ENCODE measurements around the gene KIF26B. TPM values are rescaled to one million over a fixed set of nuclear protein-coding genes. Genes with fewer than 3 reads are reported as not detected.
"Not testable (repeated sequence)": the region's sequence is repeated elsewhere in the genome, so short reads cannot be mapped to it uniquely, and the experiment has no call there.

The KIF26B gene
- total RNA-seq, 2 donors from 2014 or later: 0.30 to 0.35 TPM

GRCh38 chr1:245313576-245313975 lies 158.8 kb downstream of the KIF26B start:
- no peak overlapping the region for H3K4me3 ChIP-seq
- no peak for TF ChIP-seq CTCF (IDR thresholded peaks at IDR 0.05)
- H3K9ac ChIP-seq (ENCODE audit: low read depth in 2 of 2, low read length in 2 of 2): no peak overlapping the region
- no peak overlapping the region for H3K27ac ChIP-seq
- no peaks in the 10 kb centered on the region for H3K4me1 ChIP-seq
- DNase-seq: no peak
- H3K36me3 ChIP-seq: no peaks in the 10 kb centered on the region
- H3K9me3 ChIP-seq: no peaks in the 10 kb centered on the region
- intact Hi-C loops (cut with DNase I): no loop called here
- H3K27me3 ChIP-seq: no peaks in the 10 kb centered on the region

GRCh38 chr1:245316784-245317183 lies 162.0 kb downstream of the KIF26B start:
- DNase-seq: no peak
- Histone ChIP-seq H3K36me3 (no peaks in the 10 kb centered on the region), H3K27me3 (no peaks in the 10 kb centered on the region), H3K4me1 (no peaks in the 10 kb centered on the region), H3K9me3 (no peaks in the 10 kb centered on the region), H3K27ac (no peak overlapping the region), H3K9ac (ENCODE audit: low read depth in 2 of 2, low read length in 2 of 2) (no peak overlapping the region), H3K4me3 (no peak overlapping the region)
- no peak for TF ChIP-seq CTCF (IDR thresholded peaks at IDR 0.05)
- intact Hi-C loops (cut with DNase I): no loop called here

GRCh38 chr1:245317217-245317616 lies 162.4 kb downstream of the KIF26B start:
- DNase-seq: no peak
- Histone ChIP-seq H3K4me1 (no peaks in the 10 kb centered on the region), H3K9ac (ENCODE audit: low read depth in 2 of 2, low read length in 2 of 2) (no peak overlapping the region), H3K36me3 (no peaks in the 10 kb centered on the region), H3K27me3 (no peaks in the 10 kb centered on the region), H3K4me3 (no peak overlapping the region), H3K27ac (no peak overlapping the region), H3K9me3 (no peaks in the 10 kb centered on the region)
- intact Hi-C loops (cut with DNase I): no loop called here
- no peak for TF ChIP-seq CTCF (IDR thresholded peaks at IDR 0.05)

GRCh38 chr1:245319094-245319493 lies 164.3 kb downstream of the KIF26B start:
- Histone ChIP-seq H3K27me3 (no peaks in the 10 kb centered on the region), H3K4me3 (no peak overlapping the region), H3K9me3 (no peaks in the 10 kb centered on the region), H3K9ac (ENCODE audit: low read depth in 2 of 2, low read length in 2 of 2) (no peak overlapping the region), H3K4me1 (no peaks in the 10 kb centered on the region), H3K27ac (no peak overlapping the region), H3K36me3 (no peaks in the 10 kb centered on the region)
- TF ChIP-seq CTCF (IDR thresholded peaks at IDR 0.05): no peak
- intact Hi-C loops (cut with DNase I): no loop called here
- no peak for DNase-seq

- intact Hi-C loops (cut with DNase I): no loop called here
- Histone ChIP-seq H3K27ac (no peak overlapping the region), H3K27me3 (no peaks in the 10 kb centered on the region), H3K4me1 (no peaks in the 10 kb centered on the region), H3K36me3 (no peaks in the 10 kb centered on the region), H3K9me3 (no peaks in the 10 kb centered on the region), H3K4me3 (no peak overlapping the region), H3K9ac (ENCODE audit: low read depth in 2 of 2, low read length in 2 of 2) (no peak overlapping the region)
- no peak for TF ChIP-seq CTCF (IDR thresholded peaks at IDR 0.05)
- DNase-seq: no peak
Measured at GRCh38 chr1:245322673-245323072, 167.9 kb downstream of the KIF26B start.

- H3K4me1 ChIP-seq; H3K27ac ChIP-seq; DNase-seq; H3K9me3 ChIP-seq; H3K4me3 ChIP-seq; H3K27me3 ChIP-seq; H3K9ac ChIP-seq (ENCODE audit: low read depth in 2 of 2, low read length in 2 of 2); H3K36me3 ChIP-seq; intact Hi-C loops (cut with DNase I): not testable (repeated sequence)
Measured at GRCh38 chr1:245323765-245324164, 169.0 kb downstream of the KIF26B start.
